Stimulated activated effector memory CD8-positive, alpha-beta T cell treated with anti-CD3 and anti-CD28 coated beads, Interleukin-12 subunit alpha, Interleukin-12 subunit beta, amount 100 ng/mL, for 72 hours (primary cell): ENCODE data around the gene ISCA1.
"Not testable (repeated sequence)": the region's sequence is repeated elsewhere in the genome, so short reads cannot be mapped to it uniquely, and the experiment has no call there.

Experiments
- ATAC-seq: fragments of 150-1000 bp; cut with Tn5 transposase; 2 replicates; pipeline ENCODE4 v1.10.0; 2021
- DNase-seq, 2 donors: peaks; one replicate each; pipeline ENCODE4 v3.0.0; 2021 to 2022; ENCODE audit warnings: low spot score in 2 of 2
- H3K27ac Mint-ChIP-seq: one replicate; pipeline ENCODE4 v1.8.0; 2022; ENCODE audit warnings: mild to moderate bottlenecking, mixed read lengths
- H3K36me3 Mint-ChIP-seq: one replicate; pipeline ENCODE4 v1.8.0; 2022; ENCODE audit warnings: mild to moderate bottlenecking, mixed read lengths
- H3K4me1 Mint-ChIP-seq: one replicate; pipeline ENCODE4 v1.8.0; 2022; ENCODE audit warnings: mixed read lengths
- H3K4me3 Mint-ChIP-seq: one replicate; pipeline ENCODE4 v1.8.0; 2022; ENCODE audit warnings: mild to moderate bottlenecking, mixed read lengths
- H3K9me3 Mint-ChIP-seq: one replicate; pipeline ENCODE4 v1.8.0; 2022; ENCODE audit warnings: mixed read lengths

The ISCA1 gene

GRCh38 chr9:86301686-86302085 lies 19.3 kb upstream of the ISCA1 start:
- H3K4me1 Mint-ChIP-seq: peaks cover 32% of the 10 kb centered on the region

GRCh38 chr9:86300701-86301100 lies 18.4 kb upstream of the ISCA1 start:
- ATAC-seq (no peak), DNase-seq (no peak)
- peaks cover 32% of the 10 kb centered on the region for H3K4me1 Mint-ChIP-seq
- H3K4me3 Mint-ChIP-seq: no peak overlapping the region
- no peaks in the 10 kb centered on the region for H3K9me3 Mint-ChIP-seq
- peak overlapping the region; percentile 53 for H3K27ac Mint-ChIP-seq
- H3K36me3 Mint-ChIP-seq: peaks cover 100% of the 10 kb centered on the region

More at GRCh38 chr9:86301686-86302085, 19.3 kb upstream of the ISCA1 start:
- DNase-seq: no peak
- H3K4me3 Mint-ChIP-seq: no peak overlapping the region
- no peak for ATAC-seq
- H3K9me3 Mint-ChIP-seq: no peaks in the 10 kb centered on the region
- peaks cover 100% of the 10 kb centered on the region for H3K36me3 Mint-ChIP-seq
- peak overlapping the region; percentile 53 for H3K27ac Mint-ChIP-seq

GRCh38 chr9:86298873-86299272 lies 16.5 kb upstream of the ISCA1 start:
- no peak overlapping the region for H3K4me3 Mint-ChIP-seq
- peaks cover 25% of the 10 kb centered on the region for H3K4me1 Mint-ChIP-seq
- no peaks in the 10 kb centered on the region for H3K9me3 Mint-ChIP-seq
- peaks cover 100% of the 10 kb centered on the region for H3K36me3 Mint-ChIP-seq
- DNase-seq (no peak), ATAC-seq (no peak)
- peak overlapping the region; percentile 72 for H3K27ac Mint-ChIP-seq

GRCh38 chr9:86290341-86290740 lies 8.0 kb upstream of the ISCA1 start:
- not testable (repeated sequence) for H3K4me1 Mint-ChIP-seq, H3K9me3 Mint-ChIP-seq, DNase-seq, H3K27ac Mint-ChIP-seq, ATAC-seq, H3K4me3 Mint-ChIP-seq
- peaks cover 100% of the 10 kb centered on the region for H3K36me3 Mint-ChIP-seq

- no peak for DNase-seq
- H3K9me3 Mint-ChIP-seq: no peaks in the 10 kb centered on the region
Observed at GRCh38 chr9:86288499-86289198, 6.3 kb upstream of the ISCA1 start.

GRCh38 chr9:86287013-86287412 lies 4.7 kb upstream of the ISCA1 start:
- peak overlapping the region; percentile 82 for H3K27ac Mint-ChIP-seq
- DNase-seq (no peak), ATAC-seq (no peak)
- peaks cover 85% of the 10 kb centered on the region for H3K36me3 Mint-ChIP-seq
- no peaks in the 10 kb centered on the region for H3K9me3 Mint-ChIP-seq
- peaks cover 13% of the 10 kb centered on the region for H3K4me1 Mint-ChIP-seq
- H3K4me3 Mint-ChIP-seq: no peak overlapping the region

More at GRCh38 chr9:86288499-86289198, 6.3 kb upstream of the ISCA1 start:
- Mint-ChIP-seq H3K4me1 (peaks cover 5% of the 10 kb centered on the region), H3K4me3 (no peak overlapping the region), H3K36me3 (peaks cover 87% of the 10 kb centered on the region), H3K27ac (no peak overlapping the region)
- ATAC-seq: no peak

GRCh38 chr9:86286278-86286677 lies 3.9 kb upstream of the ISCA1 start:
- ATAC-seq (no peak), DNase-seq (no peak)
- H3K36me3 Mint-ChIP-seq: peaks cover 78% of the 10 kb centered on the region
- H3K4me1 Mint-ChIP-seq: peaks cover 13% of the 10 kb centered on the region
- H3K9me3 Mint-ChIP-seq: no peaks in the 10 kb centered on the region
- peak overlapping the region; percentile 82 for H3K27ac Mint-ChIP-seq
- H3K4me3 Mint-ChIP-seq: no peak overlapping the region

- ATAC-seq: no peak
- peaks cover 72% of the 10 kb centered on the region for H3K36me3 Mint-ChIP-seq
Observed at GRCh38 chr9:86285261-86285660, 2.9 kb upstream of the ISCA1 start.

GRCh38 chr9:86282979-86283535 lies 719 bp upstream of the ISCA1 start:
- Mint-ChIP-seq H3K36me3 (peaks cover 63% of the 10 kb centered on the region), H3K9me3 (no peaks in the 10 kb centered on the region), H3K4me3 (peak overlapping the region; percentile 87), H3K4me1 (peaks cover 28% of the 10 kb centered on the region), H3K27ac (peak overlapping the region; percentile 93)
- ATAC-seq: peak; percentile 67
- DNase-seq: no peak

More at GRCh38 chr9:86285261-86285660, 2.9 kb upstream of the ISCA1 start:
- Mint-ChIP-seq H3K9me3 (no peaks in the 10 kb centered on the region), H3K4me1 (peaks cover 13% of the 10 kb centered on the region), H3K4me3 (no peak overlapping the region), H3K27ac (peak overlapping the region; percentile 82)
- DNase-seq: no peak

- DNase-seq: peak in 1 of 2 donors; percentile 88
- peak overlapping the region; percentile 93 for H3K27ac Mint-ChIP-seq
Observed at GRCh38 chr9:86281593-86282076, 703 bp downstream of the ISCA1 start.

GRCh38 chr9:86280580-86280979 lies 1.8 kb downstream of the ISCA1 start:
- peak overlapping the region; percentile 1 for H3K27ac Mint-ChIP-seq
- peaks cover 30% of the 10 kb centered on the region for H3K4me1 Mint-ChIP-seq
- no peak for ATAC-seq
- peaks cover 54% of the 10 kb centered on the region for H3K36me3 Mint-ChIP-seq
- no peaks in the 10 kb centered on the region for H3K9me3 Mint-ChIP-seq
- peak overlapping the region; percentile 87 for H3K4me3 Mint-ChIP-seq
- no peak for DNase-seq

More at GRCh38 chr9:86281593-86282076, 703 bp downstream of the ISCA1 start:
- peak; percentile 5 for ATAC-seq
- peaks cover 62% of the 10 kb centered on the region for H3K36me3 Mint-ChIP-seq
- H3K9me3 Mint-ChIP-seq: no peaks in the 10 kb centered on the region
- peaks cover 28% of the 10 kb centered on the region for H3K4me1 Mint-ChIP-seq
- H3K4me3 Mint-ChIP-seq: peak overlapping the region; percentile 87

- H3K4me1 Mint-ChIP-seq: peaks cover 34% of the 10 kb centered on the region
- no peak for ATAC-seq
- DNase-seq: no peak
- H3K36me3 Mint-ChIP-seq: peaks cover 50% of the 10 kb centered on the region
- peak overlapping the region; percentile 1 for H3K27ac Mint-ChIP-seq
- peak overlapping the region; percentile 87 for H3K4me3 Mint-ChIP-seq
- no peaks in the 10 kb centered on the region for H3K9me3 Mint-ChIP-seq
Observed at GRCh38 chr9:86279839-86280238, 2.5 kb downstream of the ISCA1 start.

- Mint-ChIP-seq H3K4me1 (peaks cover 25% of the 10 kb centered on the region), H3K4me3 (no peak overlapping the region), H3K9me3 (no peaks in the 10 kb centered on the region), H3K27ac (no peak overlapping the region), H3K36me3 (peaks cover 57% of the 10 kb centered on the region)
- DNase-seq (no peak), ATAC-seq (no peak)
Observed at GRCh38 chr9:86277072-86277471, 5.3 kb downstream of the ISCA1 start.

- Mint-ChIP-seq H3K27ac (no peak overlapping the region), H3K4me3 (no peak overlapping the region), H3K4me1 (peaks cover 25% of the 10 kb centered on the region), H3K9me3 (no peaks in the 10 kb centered on the region), H3K36me3 (peaks cover 67% of the 10 kb centered on the region)
- no peak for DNase-seq
- no peak for ATAC-seq
Observed at GRCh38 chr9:86275962-86276361, 6.4 kb downstream of the ISCA1 start.

GRCh38 chr9:86274821-86275643 lies 7.3 kb downstream of the ISCA1 start:
- Mint-ChIP-seq H3K27ac (no peak overlapping the region), H3K4me1 (peaks cover 23% of the 10 kb centered on the region), H3K36me3 (peaks cover 61% of the 10 kb centered on the region), H3K4me3 (no peak overlapping the region), H3K9me3 (no peaks in the 10 kb centered on the region)
- DNase-seq (no peak), ATAC-seq (no peak)
